ENCODE measurements around the gene MYO1B. TPM values are rescaled to one million over a fixed set of nuclear protein-coding genes. Genes with fewer than 3 reads are reported as not detected.

The MYO1B gene
- polyA plus RNA-seq, 1 donor (not counting 4 experiments of a cell fraction or from before 2014, with no cell fraction given) = 277 TPM

- Histone ChIP-seq H3K9ac (ENCODE audit: control insufficient read depth, extremely low read depth, insufficient read depth, low read length) (no peak overlapping the region), H3K36me3 (ENCODE audit: control insufficient read depth in 2 of 2, extremely low read depth in 1 of 2, insufficient read depth in 2 of 2, low read length in 2 of 2) (peaks cover 7 to 37% of the 10 kb centered on the region in 2 experiments), H3K4me3 (ENCODE audit: control insufficient read depth in 2 of 3, extremely low read depth in 1 of 3, insufficient read depth in 2 of 3, low read depth in 1 of 3, low read length in 3 of 3) (no peak overlapping the region), H3K27me3 (ENCODE audit: control insufficient read depth, extremely low read depth, insufficient read depth, low read length) (no peaks in the 10 kb centered on the region), H3K9me3 (ENCODE audit: control insufficient read depth, low read depth, low read length) (no peaks in the 10 kb centered on the region), H3K4me2 (ENCODE audit: control insufficient read depth, extremely low read depth, insufficient read depth, low read depth, low read length) (no peak overlapping the region), H4K20me1 (ENCODE audit: control insufficient read depth, extremely low read depth, insufficient read depth, low read length) (peaks cover 79% of the 10 kb centered on the region), H2AFZ (ENCODE audit: control insufficient read depth, low read length) (no peak overlapping the region), H3K27ac (ENCODE audit: control insufficient read depth, insufficient read depth, low read length) (no peak overlapping the region), H3K9me1 (ENCODE audit: control insufficient read depth, extremely low read depth, insufficient read depth, low read length) (peaks cover 4% of the 10 kb centered on the region), H3K79me2 (ENCODE audit: control insufficient read depth, insufficient read depth, low read length) (peaks cover 100% of the 10 kb centered on the region), H3K4me1 (ENCODE audit: control insufficient read depth, extremely low read depth, insufficient read depth, low read length) (no peaks in the 10 kb centered on the region)
- dilution Hi-C loops (cut with MboI; ENCODE audit: extremely low pct_ligation_motif_present, low sequenced_read_pairs) = no loop called here
- DNase-seq (ENCODE audit: low read depth, low spot score) = no peak
- no peak for TF ChIP-seq CTCF (optimal IDR thresholded peaks at IDR 0.05 in 1 of 3, IDR thresholded peaks at IDR 0.05 in 1 of 3, conservative IDR thresholded peaks at IDR 0.05 in 1 of 3; ENCODE audit: extremely low read depth in 1 of 3, insufficient read depth in 2 of 3, low read length in 3 of 3)
- TF ChIP-seq EZH2 (IDR thresholded peaks at IDR 0.05; ENCODE audit: low read length) = no peak
- no peak for FAIRE-seq
These were observed 26.9 kb downstream of the MYO1B start for GRCh38 chr2:191272064-191272463.

- no peak overlapping the region for H3K4me2 ChIP-seq (ENCODE audit: control insufficient read depth, extremely low read depth, insufficient read depth, low read depth, low read length)
- no peak overlapping the region for H2AFZ ChIP-seq (ENCODE audit: control insufficient read depth, low read length)
- dilution Hi-C loops (cut with MboI; ENCODE audit: extremely low pct_ligation_motif_present, low sequenced_read_pairs) = no loop called here
- no peak for FAIRE-seq
- H3K4me3 ChIP-seq (ENCODE audit: control insufficient read depth in 2 of 3, extremely low read depth in 1 of 3, insufficient read depth in 2 of 3, low read depth in 1 of 3, low read length in 3 of 3) = no peak overlapping the region
- H3K36me3 ChIP-seq (ENCODE audit: control insufficient read depth in 2 of 2, extremely low read depth in 1 of 2, insufficient read depth in 2 of 2, low read length in 2 of 2) = peaks cover 6 to 42% of the 10 kb centered on the region in 2 experiments
- no peaks in the 10 kb centered on the region for H3K9me3 ChIP-seq (ENCODE audit: control insufficient read depth, low read depth, low read length)
- H3K9ac ChIP-seq (ENCODE audit: control insufficient read depth, extremely low read depth, insufficient read depth, low read length) = no peak overlapping the region
- no peak for DNase-seq (ENCODE audit: low read depth, low spot score)
- H3K4me1 ChIP-seq (ENCODE audit: control insufficient read depth, extremely low read depth, insufficient read depth, low read length) = no peaks in the 10 kb centered on the region
- H3K27ac ChIP-seq (ENCODE audit: control insufficient read depth, insufficient read depth, low read length) = no peak overlapping the region
- TF ChIP-seq CTCF (optimal IDR thresholded peaks at IDR 0.05 in 1 of 3, IDR thresholded peaks at IDR 0.05 in 1 of 3, conservative IDR thresholded peaks at IDR 0.05 in 1 of 3; ENCODE audit: extremely low read depth in 1 of 3, insufficient read depth in 2 of 3, low read length in 3 of 3) = no peak
- TF ChIP-seq EZH2 (IDR thresholded peaks at IDR 0.05; ENCODE audit: low read length) = no peak
- H3K79me2 ChIP-seq (ENCODE audit: control insufficient read depth, insufficient read depth, low read length) = peaks cover 100% of the 10 kb centered on the region
- H4K20me1 ChIP-seq (ENCODE audit: control insufficient read depth, extremely low read depth, insufficient read depth, low read length) = peaks cover 59% of the 10 kb centered on the region
- peaks cover 4% of the 10 kb centered on the region for H3K9me1 ChIP-seq (ENCODE audit: control insufficient read depth, extremely low read depth, insufficient read depth, low read length)
- no peaks in the 10 kb centered on the region for H3K27me3 ChIP-seq (ENCODE audit: control insufficient read depth, extremely low read depth, insufficient read depth, low read length)
These were observed 29.2 kb downstream of the MYO1B start for GRCh38 chr2:191274413-191274815.
